Activated T-cell treated with anti-CD3 and anti-CD28 coated beads for 48 hours (primary cell): ENCODE results near the gene PODXL2.
"Not testable (repeated sequence)": the region's sequence is repeated elsewhere in the genome, so short reads cannot be mapped to it uniquely, and the experiment has no call there.

Experiments used
- DNase-seq: peaks from one replicate; pipeline ENCODE4 v3.0.0-alpha.2; 2020; ENCODE audit warnings: low read depth

The PODXL2 gene

GRCh38 chr3:127630811-127631714 lies 2.1 kb downstream of the PODXL2 start:
- no peak for DNase-seq

GRCh38 chr3:127632035-127632820 lies 3.2 kb downstream of the PODXL2 start:
- DNase-seq, result no peak

- no peak for DNase-seq
Observed at GRCh38 chr3:127634653-127635052, 5.7 kb downstream of the PODXL2 start.

- no peak for DNase-seq
Observed at GRCh38 chr3:127637546-127637945, 8.6 kb downstream of the PODXL2 start.

- DNase-seq, result no peak
Observed at GRCh38 chr3:127637971-127638370, 9.0 kb downstream of the PODXL2 start.

- DNase-seq, result no peak
Observed at GRCh38 chr3:127639173-127640041, 10.4 kb downstream of the PODXL2 start.

- no peak for DNase-seq
Observed at GRCh38 chr3:127640042-127640355, 11.0 kb downstream of the PODXL2 start.

GRCh38 chr3:127644641-127645370 lies 15.8 kb downstream of the PODXL2 start:
- no peak for DNase-seq

- DNase-seq, result no peak
Observed at GRCh38 chr3:127645371-127646015, 16.5 kb downstream of the PODXL2 start.

GRCh38 chr3:127646501-127647046 lies 17.6 kb downstream of the PODXL2 start:
- DNase-seq, result no peak

- DNase-seq, result no peak
Observed at GRCh38 chr3:127647166-127647844, 18.3 kb downstream of the PODXL2 start.

GRCh38 chr3:127647845-127648204 lies 18.8 kb downstream of the PODXL2 start:
- no peak for DNase-seq

GRCh38 chr3:127650236-127650635 lies 21.3 kb downstream of the PODXL2 start:
- no peak for DNase-seq

- DNase-seq, result no peak
Observed at GRCh38 chr3:127651516-127652172, 22.7 kb downstream of the PODXL2 start.

GRCh38 chr3:127652246-127652995 lies 23.4 kb downstream of the PODXL2 start:
- no peak for DNase-seq

GRCh38 chr3:127654374-127654773 lies 25.4 kb downstream of the PODXL2 start:
- DNase-seq, result no peak

GRCh38 chr3:127654993-127655392 lies 26.0 kb downstream of the PODXL2 start:
- DNase-seq, result not testable (repeated sequence)

- no peak for DNase-seq
Observed at GRCh38 chr3:127655641-127656040, 26.7 kb downstream of the PODXL2 start.

GRCh38 chr3:127656906-127657305 lies 27.9 kb downstream of the PODXL2 start:
- DNase-seq, result no peak
